ENCODE data around the gene FER1L5. TPM values are rescaled to one million over a fixed set of nuclear protein-coding genes. Genes with fewer than 3 reads are reported as not detected.

Gene FER1L5
- total and polyA plus RNA-seq, 12 donors, result 0.01 to 0.14 (median 0.07) TPM; not detected in 5

- Histone ChIP-seq H3K4me3 (no peak overlapping the region), H3K27me3 (no peaks in the 10 kb centered on the region), H3K27ac (no peak overlapping the region), H3K4me1 (peaks cover 0 to 9% (median 0%) of the 10 kb centered on the region in 9 donors), H3K36me3 (no peaks in the 10 kb centered on the region), H3K9me3 (no peaks in the 10 kb centered on the region)
- intact Hi-C loops (cut with DNase I), result no loop called here
- no peak for ATAC-seq
- DNase-seq, result no peak
- no peak for TF ChIP-seq CTCF (IDR thresholded peaks at IDR 0.05)
Observed at GRCh38 chr2:96656540-96656939, 14.0 kb downstream of the FER1L5 start.

GRCh38 chr2:96661324-96661723, 18.8 kb downstream of the FER1L5 start:
- H3K4me1 ChIP-seq, result peaks cover 0 to 15% (median 8%) of the 10 kb centered on the region in 9 donors
- H3K27me3 ChIP-seq, result no peaks in the 10 kb centered on the region
- H3K27ac ChIP-seq, result no peak overlapping the region
- H3K4me3 ChIP-seq, result no peak overlapping the region
- intact Hi-C loops (cut with DNase I), result no loop called here
- no peak for TF ChIP-seq CTCF (IDR thresholded peaks at IDR 0.05)
- WGBS, 2 donors, result 87 to 97% methylated on average over 6 of the region's 6 CpGs
- H3K9me3 ChIP-seq, result peaks cover 0 to 12% (median 5%) of the 10 kb centered on the region in 11 donors
- ATAC-seq (no peak), DNase-seq (no peak)
- no peaks in the 10 kb centered on the region for H3K36me3 ChIP-seq

GRCh38 chr2:96662360-96662759, 19.8 kb downstream of the FER1L5 start:
- no peak for ATAC-seq
- no peak for TF ChIP-seq CTCF (IDR thresholded peaks at IDR 0.05)
- 88 to 93% methylated on average over 9 of the region's 9 CpGs for WGBS, 2 donors
- H3K36me3 ChIP-seq, result no peaks in the 10 kb centered on the region
- H3K4me1 ChIP-seq, result peaks cover 0 to 14% (median 8%) of the 10 kb centered on the region in 9 donors
- H3K27ac ChIP-seq, result no peak overlapping the region
- DNase-seq, result no peak
- H3K27me3 ChIP-seq, result no peaks in the 10 kb centered on the region
- peaks cover 0 to 12% (median 5%) of the 10 kb centered on the region in 11 donors for H3K9me3 ChIP-seq
- no peak overlapping the region for H3K4me3 ChIP-seq
- intact Hi-C loops (cut with DNase I), result loop anchor here in 1 of 10 donors (1.0 kb wide), 1 partner anchor 48 kb away; no protein-coding TSS in a partner anchor

GRCh38 chr2:96663177-96663576, 20.6 kb downstream of the FER1L5 start:
- H3K4me1 ChIP-seq, result peaks cover 0 to 14% (median 8%) of the 10 kb centered on the region in 9 donors

More at GRCh38 chr2:96663177-96663576, 20.6 kb downstream of the FER1L5 start:
- TF ChIP-seq CTCF (IDR thresholded peaks at IDR 0.05), result no peak
- 92 to 94% methylated on average over 5 of the region's 5 CpGs for WGBS, 2 donors
- intact Hi-C loops (cut with DNase I), result no loop called here
- H3K27me3 ChIP-seq, result no peaks in the 10 kb centered on the region
- DNase-seq (no peak), ATAC-seq (no peak)
- H3K27ac ChIP-seq, result no peak overlapping the region
- H3K36me3 ChIP-seq, result no peaks in the 10 kb centered on the region
- peaks cover 0 to 12% (median 5%) of the 10 kb centered on the region in 11 donors for H3K9me3 ChIP-seq
- no peak overlapping the region for H3K4me3 ChIP-seq
